ENCODE measurements around the gene CIZ1. TPM values are rescaled to one million over a fixed set of nuclear protein-coding genes. Genes with fewer than 3 reads are reported as not detected.

Gene CIZ1
- total and polyA plus RNA-seq, 9 of the 15 experiments (the other 6 are each of a cell fraction or from before 2014, with no cell fraction given): 6.6 to 329 (median 87.8) TPM

DNA sequence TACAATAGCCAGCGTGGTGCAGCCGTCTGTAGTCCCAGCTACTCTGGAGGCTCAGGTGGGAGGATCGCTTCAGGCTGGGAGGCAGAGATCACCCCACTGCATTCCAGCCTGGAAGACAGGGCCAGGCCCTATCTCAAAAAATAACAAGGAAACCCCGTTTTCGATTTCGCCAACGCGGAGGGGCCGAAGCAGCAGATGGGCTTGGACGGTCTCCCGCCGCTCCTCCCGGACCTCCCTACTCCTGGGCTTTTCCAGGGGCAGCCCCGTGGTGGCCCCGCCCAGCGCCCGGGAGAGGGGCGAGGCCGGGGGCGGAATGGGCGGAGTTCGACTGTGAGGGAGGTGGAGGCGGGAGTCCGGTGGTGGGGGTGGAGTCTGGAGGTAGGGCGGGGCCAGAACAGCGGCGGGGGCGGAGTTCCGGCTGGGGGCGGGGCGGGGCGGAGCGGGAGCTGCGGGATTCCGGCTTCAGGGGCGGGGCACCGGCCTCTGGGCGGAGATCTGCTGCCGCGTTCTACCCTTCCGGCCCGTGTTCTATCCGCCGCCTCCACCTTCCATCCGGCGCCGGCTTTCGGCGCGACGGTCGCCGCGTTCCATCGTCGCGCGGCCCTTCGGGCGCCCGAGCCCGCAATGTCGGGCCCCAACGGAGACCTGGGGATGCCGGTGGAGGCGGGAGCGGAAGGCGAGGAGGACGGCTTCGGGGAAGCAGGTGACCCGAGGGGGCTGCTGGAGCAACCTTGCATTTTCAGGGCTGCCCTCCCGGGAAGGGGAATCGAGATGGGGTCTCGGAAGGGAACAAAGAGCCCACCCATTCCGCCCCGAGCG lies 31.4 kb downstream of the CIZ1 start, which contains the start of gene BBLN (continued):
- peak; percentile 26; the same call in 1 of the 2 replicates for TF ChIP-seq HDAC6 (IDR thresholded peaks at IDR 0.05; ENCODE audit: low read depth, low read length)
- no peak for TF ChIP-seq FOXK1 (CRISPR knock-in tag; IDR thresholded peaks at IDR 0.05; ENCODE audit: borderline replicate concordance)
- TF ChIP-seq ZNF766 (CRISPR knock-in tag; conservative IDR thresholded peaks at IDR 0.05): no peak
- no peak for TF ChIP-seq KLF10 (CRISPR knock-in tag; IDR thresholded peaks at IDR 0.05)
- TF ChIP-seq NR2C1 (IDR thresholded peaks at IDR 0.05): no peak
- TF ChIP-seq NR2C1 (tag; IDR thresholded peaks at IDR 0.05): no peak
- TF ChIP-seq RFX5 (IDR thresholded peaks at IDR 0.05; ENCODE audit: low read depth, low read length): no peak
- no peak for TF ChIP-seq EZH2 (IDR thresholded peaks at IDR 0.05; ENCODE audit: borderline replicate concordance, low read depth, low read length)
- TF ChIP-seq PRPF4 (IDR thresholded peaks at IDR 0.05; ENCODE audit: insufficient read depth, low read depth, low read length, poor library complexity, severe bottlenecking): no peak
- TF ChIP-seq, protein P1, sequence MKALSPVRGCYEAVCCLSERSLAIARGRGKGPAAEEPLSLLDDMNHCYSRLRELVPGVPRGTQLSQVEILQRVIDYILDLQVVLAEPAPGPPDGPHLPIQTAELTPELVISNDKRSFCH (CRISPR knock-in tag; IDR thresholded peaks at IDR 0.05): no peak
- TF ChIP-seq, protein P1 (tag; IDR thresholded peaks at IDR 0.05): peak; percentile 64; the same call in 1 of the 2 replicates
- no peak for TF ChIP-seq ZFX (CRISPR knock-in tag; IDR thresholded peaks at IDR 0.05)
- TF ChIP-seq GATAD2B (IDR thresholded peaks at IDR 0.05; ENCODE audit: borderline replicate concordance): no peak
- TF ChIP-seq GABPB2 (CRISPR knock-in tag; conservative IDR thresholded peaks at IDR 0.05): 0 out of 2 replicates have a peak, but pooled peaks have one; percentile 42
- TF ChIP-seq ZNF354B (CRISPR knock-in tag; IDR thresholded peaks at IDR 0.05): peak; percentile 35; the same call in 1 of the 2 replicates
- 0 out of 2 replicates have a peak, but pooled peaks have one; percentile 50 for TF ChIP-seq ELF4 (CRISPR knock-in tag; IDR thresholded peaks at IDR 0.05)
- no peak for TF ChIP-seq U2AF2 (optimal IDR thresholded peaks at IDR 0.05; ENCODE audit: low read depth, low read length)
- TF ChIP-seq, protein P2, sequence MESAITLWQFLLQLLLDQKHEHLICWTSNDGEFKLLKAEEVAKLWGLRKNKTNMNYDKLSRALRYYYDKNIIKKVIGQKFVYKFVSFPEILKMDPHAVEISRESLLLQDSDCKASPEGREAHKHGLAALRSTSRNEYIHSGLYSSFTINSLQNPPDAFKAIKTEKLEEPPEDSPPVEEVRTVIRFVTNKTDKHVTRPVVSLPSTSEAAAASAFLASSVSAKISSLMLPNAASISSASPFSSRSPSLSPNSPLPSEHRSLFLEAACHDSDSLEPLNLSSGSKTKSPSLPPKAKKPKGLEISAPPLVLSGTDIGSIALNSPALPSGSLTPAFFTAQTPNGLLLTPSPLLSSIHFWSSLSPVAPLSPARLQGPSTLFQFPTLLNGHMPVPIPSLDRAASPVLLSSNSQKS (CRISPR knock-in tag; IDR thresholded peaks at IDR 0.05): 0 out of 2 replicates have a peak, but pooled peaks have one; percentile 68
- TF ChIP-seq ZNF134 (CRISPR knock-in tag; conservative IDR thresholded peaks at IDR 0.05): no peak
- TF ChIP-seq, protein P3, sequence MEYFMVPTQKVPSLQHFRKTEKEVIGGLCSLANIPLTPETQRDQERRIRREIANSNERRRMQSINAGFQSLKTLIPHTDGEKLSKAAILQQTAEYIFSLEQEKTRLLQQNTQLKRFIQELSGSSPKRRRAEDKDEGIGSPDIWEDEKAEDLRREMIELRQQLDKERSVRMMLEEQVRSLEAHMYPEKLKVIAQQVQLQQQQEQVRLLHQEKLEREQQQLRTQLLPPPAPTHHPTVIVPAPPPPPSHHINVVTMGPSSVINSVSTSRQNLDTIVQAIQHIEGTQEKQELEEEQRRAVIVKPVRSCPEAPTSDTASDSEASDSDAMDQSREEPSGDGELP (CRISPR knock-in tag; IDR thresholded peaks at IDR 0.05; ENCODE audit: borderline replicate concordance): no peak
- peak; percentile 95 for TF ChIP-seq PHB (CRISPR knock-in tag; IDR thresholded peaks at IDR 0.05)
- TF ChIP-seq CREBBP (IDR thresholded peaks at IDR 0.05; ENCODE audit: low read depth, low read length): no peak
- TF ChIP-seq ZSCAN29 (IDR thresholded peaks at IDR 0.05): peak; percentile 62; the same call in 1 of the 2 replicates
- TF ChIP-seq PTTG1 (tag; IDR thresholded peaks at IDR 0.05; ENCODE audit: low read depth): no peak
- peak; percentile 87 to 92; a peak in 3 of 4 replicates for TF ChIP-seq SIN3A (IDR thresholded peaks at IDR 0.05; ENCODE audit: borderline replicate concordance in 2 of 2, control insufficient read depth in 1 of 2, low read depth in 2 of 2, low read length in 2 of 2)
- TF ChIP-seq CHCHD3 (CRISPR knock-in tag; IDR thresholded peaks at IDR 0.05): peak; percentile 95

All from K562 (cell line).